ENCODE data around the gene TUBB4B. TPM values are rescaled to one million over a fixed set of nuclear protein-coding genes. Genes with fewer than 3 reads are reported as not detected.

Gene TUBB4B
- total RNA-seq, 1 donor from 2014 or later, result 208 TPM

DNA sequence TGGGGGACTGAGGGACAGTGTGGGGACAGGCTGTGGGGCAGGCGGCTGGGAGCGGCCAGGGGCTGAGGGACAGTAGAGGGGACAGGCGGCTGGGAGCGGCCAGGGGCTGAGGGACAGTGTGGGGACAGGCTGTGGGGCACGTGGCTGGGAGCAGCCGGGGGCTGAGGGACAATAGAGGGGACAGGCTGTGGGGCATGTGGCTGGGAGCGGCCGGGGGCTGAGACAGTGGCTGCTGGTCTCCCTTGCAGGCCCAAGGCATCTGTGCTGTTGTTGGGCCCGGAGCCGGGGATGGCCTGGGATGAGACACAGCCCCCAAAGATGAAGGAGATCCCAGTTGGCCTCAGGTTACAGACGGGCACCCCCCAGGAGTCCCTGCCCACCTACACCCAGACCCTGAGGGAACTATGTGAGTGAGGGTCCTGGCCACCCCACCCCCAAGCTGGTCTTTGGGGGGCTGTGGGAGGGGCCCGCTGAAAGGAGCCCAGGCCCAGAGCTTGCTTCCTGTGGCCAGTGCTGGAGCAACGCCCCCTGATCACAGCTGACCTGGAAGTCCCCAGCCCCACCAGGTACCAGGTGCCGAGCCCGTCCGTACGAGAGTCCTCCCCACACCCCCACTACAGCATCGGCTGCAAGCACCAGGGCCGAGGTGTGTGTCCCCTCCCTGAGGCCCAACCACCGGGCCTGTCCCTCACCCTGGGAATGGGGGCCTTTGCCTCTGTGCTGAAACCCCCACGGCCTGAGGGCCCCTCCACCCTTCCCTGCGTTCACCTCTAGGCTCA lies 10.6 kb downstream of the TUBB4B start:
- H3K36me3 ChIP-seq, result peaks cover 5% of the 10 kb centered on the region
- H3K4me1 ChIP-seq, result peaks cover 24% of the 10 kb centered on the region
- no peaks in the 10 kb centered on the region for H3K27me3 ChIP-seq (ENCODE audit: low read depth)
- intact Hi-C loops (cut with DNase I), result no loop called here
- H3K27ac ChIP-seq, result no peak overlapping the region
- ATAC-seq (no peak), DNase-seq (no peak)
- H3K9me3 ChIP-seq, result no peaks in the 10 kb centered on the region
- no peak overlapping the region for H3K4me3 ChIP-seq
- TF ChIP-seq, protein P1, sequence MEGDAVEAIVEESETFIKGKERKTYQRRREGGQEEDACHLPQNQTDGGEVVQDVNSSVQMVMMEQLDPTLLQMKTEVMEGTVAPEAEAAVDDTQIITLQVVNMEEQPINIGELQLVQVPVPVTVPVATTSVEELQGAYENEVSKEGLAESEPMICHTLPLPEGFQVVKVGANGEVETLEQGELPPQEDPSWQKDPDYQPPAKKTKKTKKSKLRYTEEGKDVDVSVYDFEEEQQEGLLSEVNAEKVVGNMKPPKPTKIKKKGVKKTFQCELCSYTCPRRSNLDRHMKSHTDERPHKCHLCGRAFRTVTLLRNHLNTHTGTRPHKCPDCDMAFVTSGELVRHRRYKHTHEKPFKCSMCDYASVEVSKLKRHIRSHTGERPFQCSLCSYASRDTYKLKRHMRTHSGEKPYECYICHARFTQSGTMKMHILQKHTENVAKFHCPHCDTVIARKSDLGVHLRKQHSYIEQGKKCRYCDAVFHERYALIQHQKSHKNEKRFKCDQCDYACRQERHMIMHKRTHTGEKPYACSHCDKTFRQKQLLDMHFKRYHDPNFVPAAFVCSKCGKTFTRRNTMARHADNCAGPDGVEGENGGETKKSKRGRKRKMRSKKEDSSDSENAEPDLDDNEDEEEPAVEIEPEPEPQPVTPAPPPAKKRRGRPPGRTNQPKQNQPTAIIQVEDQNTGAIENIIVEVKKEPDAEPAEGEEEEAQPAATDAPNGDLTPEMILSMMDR (IDR thresholded peaks at IDR 0.05), result no peak

DNA sequence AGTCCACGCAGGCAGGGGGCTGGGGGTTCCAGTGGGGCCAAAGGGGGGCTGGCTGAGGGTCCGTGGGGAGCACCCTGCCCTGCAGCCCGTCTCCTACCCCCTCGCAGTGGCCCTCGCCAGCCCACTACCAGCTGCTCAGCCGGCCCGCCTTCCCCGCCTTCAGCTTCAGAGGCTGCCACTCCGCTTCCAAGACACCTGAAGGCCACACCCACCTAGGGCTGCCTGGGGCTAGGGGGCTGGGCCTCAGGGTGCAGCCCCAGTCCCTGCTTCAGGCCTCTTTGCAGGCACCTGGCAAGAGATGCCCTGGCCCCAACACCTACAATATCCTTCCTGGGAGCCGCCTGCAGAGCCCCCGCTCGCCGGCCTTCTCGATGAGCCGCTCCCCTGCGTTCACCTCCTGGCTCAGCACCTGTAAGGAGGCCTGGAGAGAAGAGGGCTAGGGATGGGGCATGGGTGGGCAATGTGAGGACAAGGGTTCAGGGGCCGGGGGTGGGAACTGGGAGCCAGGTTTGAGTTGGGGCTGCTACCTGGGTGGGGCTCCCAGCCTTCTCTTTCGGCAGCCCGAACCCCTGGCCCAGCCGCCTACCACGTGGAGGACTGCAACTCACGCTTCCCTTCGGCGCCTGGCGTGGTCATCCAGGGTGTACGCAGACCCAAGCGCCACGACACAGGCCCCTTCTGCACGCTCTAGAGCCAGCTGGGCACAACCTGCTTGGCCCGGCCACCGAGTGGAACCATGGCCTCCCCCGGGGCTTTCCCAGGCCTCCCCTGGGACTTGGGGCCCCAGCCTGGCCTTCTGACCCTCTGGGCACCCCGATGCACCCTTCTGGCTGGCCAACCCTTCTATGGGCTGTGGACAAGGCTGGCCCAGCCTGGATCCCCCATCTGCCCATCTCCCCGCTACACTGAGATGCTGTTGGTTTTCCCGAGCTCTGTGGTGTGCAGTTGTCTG lies 11.7 kb downstream of the TUBB4B start:
- TF ChIP-seq, protein P1 (IDR thresholded peaks at IDR 0.05), result no peak
- H3K27me3 ChIP-seq (ENCODE audit: low read depth), result no peaks in the 10 kb centered on the region
- H3K36me3 ChIP-seq, result peaks cover 10% of the 10 kb centered on the region
- intact Hi-C loops (cut with DNase I), result no loop called here
- H3K4me3 ChIP-seq, result no peak overlapping the region
- no peak overlapping the region for H3K27ac ChIP-seq
- ATAC-seq, result no peak
- H3K9me3 ChIP-seq, result no peaks in the 10 kb centered on the region
- no peak for DNase-seq
- H3K4me1 ChIP-seq, result peaks cover 23% of the 10 kb centered on the region

DNA sequence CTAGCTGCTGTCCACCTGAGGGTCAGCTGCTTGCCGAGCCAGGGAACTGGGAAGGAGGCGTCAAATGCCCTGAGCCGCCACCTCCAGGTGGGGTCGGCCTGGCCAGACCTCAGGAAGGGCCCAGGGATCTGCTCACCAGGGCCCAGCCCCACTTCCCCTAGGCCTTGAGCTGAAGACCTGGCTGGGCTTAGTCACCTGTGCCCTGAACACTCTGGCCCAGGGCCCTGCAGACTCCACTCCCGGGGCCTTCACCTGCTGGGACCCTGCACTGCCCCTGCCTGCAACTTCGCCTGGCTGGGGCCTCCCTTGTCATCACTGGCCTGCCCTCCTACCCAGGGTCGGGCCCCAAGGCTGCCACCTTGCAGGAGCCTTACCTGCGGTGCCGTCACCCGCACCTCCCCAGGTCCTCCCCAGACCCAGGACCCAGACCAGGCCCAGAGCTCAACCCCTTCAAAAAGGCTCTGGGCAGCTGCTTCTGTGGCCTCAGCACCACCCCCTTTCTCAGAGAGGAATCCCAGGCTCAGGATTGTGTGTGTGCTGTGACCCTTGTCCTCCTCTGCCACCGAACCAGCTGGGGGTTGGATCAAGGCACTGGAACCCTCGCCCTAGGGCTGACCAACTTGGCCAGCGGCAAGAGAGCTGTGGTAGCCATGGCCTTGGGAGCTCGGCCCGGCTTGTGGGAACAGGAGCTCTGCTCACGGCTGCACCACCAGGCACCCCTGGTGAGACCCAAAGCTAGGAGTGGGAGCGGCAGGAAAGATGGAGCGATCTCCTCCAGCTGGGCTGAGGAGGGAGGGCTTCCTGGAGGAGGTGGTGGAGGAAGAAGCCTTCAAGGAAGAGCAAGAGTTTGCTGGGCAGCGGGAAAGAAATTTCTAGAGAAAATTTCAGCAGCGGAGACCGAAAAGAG lies 12.9 kb downstream of the TUBB4B start:
- Histone ChIP-seq H3K4me3 (peak overlapping the region; percentile 100), H3K27ac (peak overlapping the region; percentile 76)

DNA sequence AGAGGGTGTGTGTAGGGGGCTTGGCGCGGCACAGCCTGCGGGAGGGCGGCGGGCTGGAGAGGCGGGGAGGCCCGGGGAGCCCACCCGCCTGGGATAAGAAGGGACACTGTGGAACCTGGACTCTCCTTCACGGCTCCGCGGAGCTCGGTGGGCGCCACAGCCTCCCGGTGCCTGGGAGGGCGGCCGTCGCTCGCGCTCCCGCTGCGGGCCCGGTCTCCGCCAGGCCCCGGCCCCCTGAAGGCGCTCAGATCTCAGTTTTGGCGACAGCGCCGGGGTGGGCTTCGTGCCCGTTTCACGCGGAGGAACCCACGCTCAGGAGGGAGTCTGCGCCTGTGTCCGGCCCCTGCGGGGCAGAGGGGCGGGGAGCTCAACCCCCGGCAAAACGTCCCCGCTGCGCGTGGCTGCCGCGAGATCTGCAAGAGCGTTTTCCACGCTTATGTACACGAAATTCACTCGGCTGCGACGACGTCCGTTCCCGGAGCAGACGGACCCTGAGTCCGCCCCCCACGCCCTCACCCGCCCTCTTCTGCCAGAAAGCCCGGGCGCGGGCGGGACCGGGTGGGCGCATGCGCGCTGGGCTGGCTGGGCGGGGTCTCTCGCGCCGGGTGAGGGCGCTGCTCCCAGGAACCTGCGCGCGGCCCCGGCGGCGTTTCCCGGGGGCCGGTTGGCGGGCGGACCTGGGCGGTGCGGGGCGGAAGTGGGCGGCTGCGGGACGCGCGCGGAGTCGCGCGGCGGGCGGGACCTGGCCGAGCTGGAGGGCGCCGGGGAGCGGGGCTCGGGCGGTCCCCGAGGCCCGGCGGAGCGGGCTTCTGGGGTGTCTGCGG lies 13.7 kb downstream of the TUBB4B start, which contains the start of gene NELFB:
TSS of gene NELFB (plus strand) at position 704 of the 824 bp plus-strand sequence.
- intact Hi-C loops (cut with DNase I), result no loop called here
- Histone ChIP-seq H3K27ac (peak within 1 kb of the TSS; percentile 83), H3K9me3 (no peaks in the 10 kb centered on the region), H3K4me3 (peak within 1 kb of the TSS; percentile 100), H3K36me3 (peaks cover 30% of the 10 kb centered on the region), H3K27me3 (ENCODE audit: low read depth) (no peaks in the 10 kb centered on the region), H3K4me1 (peaks cover 23% of the 10 kb centered on the region)
- TF ChIP-seq, protein P1 (IDR thresholded peaks at IDR 0.05), result no peak
- ATAC-seq (peak; percentile 94 to 96), DNase-seq (peak; percentile 94)

More for the DNA sequence above, 12.9 kb downstream of the TUBB4B start:
- Histone ChIP-seq H3K27me3 (ENCODE audit: low read depth) (no peaks in the 10 kb centered on the region), H3K9me3 (no peaks in the 10 kb centered on the region), H3K4me1 (peaks cover 23% of the 10 kb centered on the region), H3K36me3 (peaks cover 21% of the 10 kb centered on the region)
- TF ChIP-seq, protein P1 (IDR thresholded peaks at IDR 0.05), result no peak
- DNase-seq, result no peak
- intact Hi-C loops (cut with DNase I), result no loop called here
- peak in 1 of 2 donors; percentile 1 for ATAC-seq
